NCI-H460 (cell line): Measurements from ENCODE around the gene CTNS. TPM values are rescaled to one million over a fixed set of nuclear protein-coding genes. Genes with fewer than 3 reads are reported as not detected.
"Not testable (repeated sequence)": the region's sequence is repeated elsewhere in the genome, so short reads cannot be mapped to it uniquely, and the experiment has no call there.

Experiments used
- DNase-seq: peaks from one replicate; pipeline ENCODE4 v3.0.0-alpha.2; 2016; ENCODE audit warnings: low read depth; ENCODE audit errors: extremely low read depth
- total RNA-seq: library from RNA; depleted of rRNA; stranded (reverse); fragments of >200 nt; shearing (Covaris generic); gene quantifications from 2 replicates; pipeline ENCODE4 v1.2.3, GENCODE V29; 2014

The CTNS gene
- total RNA-seq, 1 experiment from 2014 or later, result 16.1 TPM

DNA sequence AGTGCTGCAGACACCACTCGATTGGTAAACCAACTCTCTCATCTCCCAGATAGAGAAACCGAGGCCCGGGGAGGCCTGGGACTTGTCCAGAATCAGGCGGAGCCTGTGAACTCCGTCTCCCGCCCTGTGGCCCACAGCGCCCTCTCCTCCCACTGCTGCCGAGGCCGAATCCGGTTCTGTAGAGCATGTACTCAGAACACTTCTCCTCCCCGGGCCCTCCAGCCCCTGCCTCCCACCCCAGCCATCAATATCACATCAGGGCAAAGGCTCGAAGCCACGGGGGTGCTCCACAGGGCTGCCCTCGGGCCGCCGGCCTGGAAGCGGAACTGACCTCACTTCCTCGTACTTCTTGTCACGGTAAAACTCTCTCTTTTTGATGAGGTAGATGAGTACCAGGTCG is 45.0 kb downstream of the CTNS start:
- DNase-seq, result no peak

DNA sequence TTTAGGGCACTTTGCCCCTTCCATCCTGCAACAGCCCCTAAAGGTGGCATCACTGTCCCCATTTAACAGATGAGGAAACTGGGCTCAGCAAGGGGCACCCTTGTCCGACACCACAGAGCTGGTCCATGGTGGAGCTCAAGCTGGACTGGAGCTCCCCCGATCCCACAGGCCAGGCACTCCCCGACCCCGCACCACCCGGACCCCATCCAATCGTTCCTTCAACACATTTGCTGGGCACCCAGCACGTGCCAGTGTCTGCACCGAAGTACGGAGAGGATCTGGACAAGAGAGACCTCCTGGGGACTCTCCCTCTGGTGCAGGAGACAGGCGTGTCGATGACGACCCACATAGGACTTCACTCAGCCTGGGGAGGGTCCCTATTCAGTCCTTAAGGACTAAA is 45.5 kb downstream of the CTNS start:
- DNase-seq, result no peak

DNA sequence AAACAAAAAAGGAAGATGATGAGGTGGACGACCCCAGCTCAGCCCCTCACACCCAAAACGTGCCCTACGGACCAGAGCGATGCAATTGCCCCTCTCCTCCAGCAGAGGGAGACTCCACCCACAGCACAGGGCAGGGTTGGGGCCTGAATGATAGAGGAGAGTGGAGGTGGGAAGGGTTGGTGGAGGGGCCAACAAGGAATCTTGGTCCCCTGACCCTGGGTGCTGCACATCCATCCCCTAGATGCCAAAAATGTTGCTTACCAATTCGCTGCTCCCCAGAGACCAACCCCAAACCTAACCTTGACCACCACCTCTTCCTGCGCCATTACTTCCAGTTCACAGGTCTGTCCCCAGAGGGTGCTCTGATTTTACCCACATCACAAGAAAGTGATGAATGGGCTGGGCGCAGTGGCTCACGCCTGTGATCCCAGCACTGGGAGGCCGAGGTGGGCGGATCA is 46.5 kb downstream of the CTNS start:
- peak; percentile 49 for DNase-seq

DNA sequence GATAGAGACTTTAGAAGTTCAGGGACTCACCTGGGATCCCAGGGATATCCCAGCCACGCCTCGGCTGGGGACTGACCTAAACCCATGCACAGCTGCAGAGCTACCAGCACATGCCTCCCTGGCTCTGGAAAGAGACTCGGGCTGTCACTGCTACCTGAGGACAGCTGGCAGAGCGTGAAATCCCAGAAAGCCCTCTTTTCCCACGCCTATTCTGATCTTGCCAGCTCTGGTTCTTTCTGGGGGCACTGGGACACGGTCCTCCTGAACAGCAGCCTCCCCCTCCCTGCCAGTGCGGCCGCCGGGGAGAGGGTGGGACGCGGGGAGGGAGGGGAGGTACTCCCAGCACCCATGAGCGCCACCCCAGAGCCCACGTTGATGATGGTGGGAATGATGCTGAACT is 48.6 kb downstream of the CTNS start:
- DNase-seq, result no peak

GRCh38 chr17:3688027-3688553 is 51.5 kb downstream of the CTNS start:
- no peak for DNase-seq

DNA sequence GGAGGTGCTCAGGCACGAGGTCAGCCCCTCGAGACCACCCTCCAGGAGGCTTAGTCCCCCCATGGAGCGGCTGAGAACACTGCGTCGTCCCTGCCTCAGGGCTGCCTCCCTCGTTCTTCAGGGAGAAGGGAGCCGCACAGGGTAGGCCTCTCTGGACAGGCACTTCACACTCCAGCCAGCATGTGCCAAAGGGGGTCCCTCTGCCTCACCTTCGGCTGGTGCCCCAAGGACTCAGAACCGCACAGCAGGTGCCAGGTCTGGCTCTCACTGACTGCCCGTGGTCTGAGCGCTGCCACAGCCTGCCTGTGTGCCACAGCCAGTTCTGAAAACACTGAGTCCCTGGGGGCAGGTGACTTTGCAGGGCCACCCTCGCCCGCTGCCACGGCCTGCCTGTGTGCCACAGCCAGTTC is 52.3 kb downstream of the CTNS start:
- DNase-seq, result no peak

GRCh38 chr17:3689262-3690093 is 52.9 kb downstream of the CTNS start:
- no peak for DNase-seq

DNA sequence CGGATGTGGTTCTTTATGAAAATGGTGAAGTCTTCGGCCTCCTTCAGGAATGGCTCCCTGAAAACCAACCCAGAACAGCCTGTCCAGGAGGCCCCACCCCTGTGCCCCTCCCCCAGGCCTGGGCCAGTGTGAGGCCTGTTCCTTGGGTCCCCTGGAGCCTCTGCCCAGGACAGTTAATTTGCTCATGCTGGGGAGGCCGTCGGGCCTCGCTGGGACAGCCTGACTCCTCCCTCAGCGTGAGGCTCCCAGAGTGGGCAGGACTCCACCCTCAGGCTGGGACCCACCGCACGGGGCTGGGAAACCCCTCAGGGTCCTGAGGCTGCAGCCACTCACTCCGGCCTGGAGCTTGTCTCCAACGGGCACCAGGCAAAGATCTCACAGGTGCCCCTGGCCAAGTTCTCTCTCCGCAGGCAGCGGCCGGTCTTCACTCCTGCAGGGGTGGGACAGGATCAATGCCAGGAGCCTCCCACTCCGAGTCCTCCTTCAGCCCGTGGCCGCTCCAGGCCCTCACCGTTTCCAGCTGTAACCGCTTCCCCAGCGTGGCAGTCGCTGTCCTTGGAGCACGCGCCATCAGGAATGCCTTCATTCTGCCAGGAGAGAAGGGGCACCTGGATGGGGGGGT is 53.6 kb downstream of the CTNS start:
- no peak for DNase-seq

GRCh38 chr17:3691617-3692067 is 55.1 kb downstream of the CTNS start:
- no peak for DNase-seq

- no peak for DNase-seq
Measured at GRCh38 chr17:3692346-3692745, 55.8 kb downstream of the CTNS start.

GRCh38 chr17:3693141-3693540 is 56.6 kb downstream of the CTNS start:
- DNase-seq, result no peak

GRCh38 chr17:3693829-3694231 is 57.3 kb downstream of the CTNS start:
- DNase-seq, result no peak

- no peak for DNase-seq
Measured at GRCh38 chr17:3695129-3695722, 58.7 kb downstream of the CTNS start.

GRCh38 chr17:3695723-3696411 is 59.3 kb downstream of the CTNS start, which contains the start of gene P2RX5:
TSS of gene P2RX5 (minus strand) at chr17:3696155. CDS start at chr17:3696005, 150 bp downstream.
- no peak for DNase-seq

DNA sequence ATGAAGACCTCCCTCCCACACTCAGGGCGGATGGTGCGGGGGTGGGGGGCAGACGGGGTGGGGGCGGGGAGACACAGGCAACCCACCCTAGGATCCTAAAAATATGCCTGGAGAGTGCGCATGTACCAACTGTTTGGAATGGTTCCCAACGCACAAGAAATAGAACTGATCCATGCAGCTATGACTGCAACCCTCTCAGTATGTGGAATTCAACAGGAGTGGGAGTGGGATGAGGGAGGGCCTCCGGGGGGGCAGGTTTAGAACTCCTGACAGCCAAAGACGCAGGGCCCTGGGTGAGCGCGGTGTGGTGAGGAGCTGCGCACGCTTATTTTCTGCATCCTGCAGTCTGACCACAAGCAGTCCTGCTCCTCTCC is 60.5 kb downstream of the CTNS start:
- DNase-seq, result no peak

DNA sequence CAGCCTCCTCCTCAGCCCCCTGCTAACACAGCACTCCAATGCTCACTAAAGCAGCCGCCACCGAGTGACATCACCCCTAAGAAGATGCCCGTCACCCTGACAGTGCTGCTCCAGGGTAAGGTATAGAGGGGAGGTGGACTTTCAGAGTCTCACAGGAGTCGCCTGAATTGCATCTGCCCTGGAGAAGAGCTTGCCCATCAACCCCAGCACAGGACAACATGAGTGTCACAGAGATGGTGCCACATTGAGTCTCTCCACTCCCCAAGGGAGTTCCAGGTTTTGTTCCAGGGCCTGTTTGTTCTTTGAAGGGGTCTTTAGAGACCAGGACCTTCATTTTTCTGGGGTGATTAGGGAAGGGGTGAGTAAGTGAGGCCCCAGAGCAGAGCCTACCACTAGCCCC is 61.6 kb downstream of the CTNS start:
- DNase-seq, result no peak

DNA sequence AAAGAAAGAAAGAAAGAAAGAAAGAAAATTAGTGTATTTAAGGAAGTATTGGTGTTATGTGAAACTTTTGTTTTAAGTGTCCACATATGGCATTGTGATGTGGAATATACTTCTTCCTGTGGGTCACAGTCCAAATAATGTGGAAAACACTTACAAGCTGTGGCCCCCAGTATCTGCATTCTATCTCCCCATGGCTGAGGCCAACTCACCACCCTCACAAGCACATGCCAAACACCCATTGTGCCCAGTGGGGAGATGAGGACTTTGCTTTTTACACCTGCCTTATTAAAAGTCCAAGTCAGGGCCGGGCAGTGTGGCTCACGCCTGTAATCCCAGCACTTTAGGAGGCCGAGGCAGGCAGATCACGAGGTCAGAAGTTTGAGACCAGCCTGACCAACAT is 63.4 kb downstream of the CTNS start:
- DNase-seq, result no peak

DNA sequence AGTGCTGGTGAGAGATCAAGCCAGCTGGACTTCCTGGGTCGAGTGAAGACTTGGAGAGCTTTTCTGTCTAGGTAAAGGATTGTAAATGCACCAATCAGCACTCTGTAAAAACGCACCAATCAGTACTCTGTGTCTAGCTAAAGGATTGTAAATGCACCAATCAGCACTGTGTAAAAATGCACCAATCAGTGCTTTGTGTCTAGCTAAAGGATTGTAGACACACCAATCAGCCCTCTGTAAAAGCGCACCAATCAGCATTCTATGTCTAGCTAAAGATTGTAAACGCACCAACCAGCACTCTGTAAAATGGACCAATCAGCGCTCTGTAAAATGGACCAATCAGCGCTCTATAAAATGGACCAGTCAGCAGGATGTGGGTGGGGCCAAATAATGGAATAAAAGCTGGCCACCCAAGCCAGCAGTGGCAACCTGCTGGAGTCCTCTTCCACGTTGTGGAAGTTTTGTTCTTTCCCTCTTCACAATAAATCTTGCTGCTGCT is 65.5 kb downstream of the CTNS start:
- DNase-seq, result not testable (repeated sequence)

DNA sequence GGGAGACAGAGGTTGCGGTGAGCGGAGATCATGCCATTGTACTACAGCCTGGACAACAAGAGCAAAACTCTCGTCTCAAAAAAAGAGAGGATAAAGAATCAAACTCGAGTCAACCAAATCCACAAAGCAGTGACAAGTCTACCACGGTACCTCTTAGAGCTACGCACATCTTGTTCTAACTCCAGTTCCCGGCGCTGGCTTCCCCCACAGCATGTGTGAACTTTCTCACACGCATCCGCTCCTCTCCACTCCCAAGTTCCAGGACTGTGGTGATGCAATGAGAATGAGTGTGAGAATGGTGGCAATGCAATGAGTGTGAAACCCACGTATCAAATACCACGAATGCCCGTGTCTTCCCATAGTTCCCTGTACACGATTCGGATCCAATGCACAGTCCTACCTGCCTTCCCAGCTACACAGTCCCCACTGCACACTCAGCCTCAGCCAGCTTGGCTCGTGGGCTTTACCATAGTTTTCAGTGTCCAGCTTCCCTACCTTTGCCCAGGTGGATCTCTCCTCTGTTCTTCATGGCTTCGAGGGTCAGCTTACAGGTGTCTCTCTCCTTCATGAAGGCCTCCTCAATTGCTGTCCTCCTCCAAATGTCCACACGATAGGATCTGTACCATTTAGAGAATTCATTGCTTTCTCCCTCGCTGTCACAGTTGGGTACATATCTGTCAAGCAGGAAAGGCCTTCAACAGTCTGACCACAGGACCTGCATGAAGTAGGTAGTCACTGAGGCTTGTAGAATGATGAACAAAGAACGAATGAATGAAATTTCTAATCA is 68.6 kb downstream of the CTNS start:
- DNase-seq, result no peak

DNA sequence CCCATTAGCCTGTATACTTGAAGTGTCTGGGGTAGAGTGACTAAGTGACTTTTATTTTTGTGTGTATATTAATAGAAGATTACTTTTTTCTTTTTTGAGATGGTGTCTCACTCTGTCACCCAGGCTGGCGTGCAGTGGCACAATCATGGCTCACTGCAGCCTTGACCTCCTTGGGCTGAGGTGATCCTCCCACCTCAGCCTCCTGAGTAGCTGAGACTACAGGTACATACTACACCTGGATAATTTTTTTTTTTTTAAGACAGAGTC is 69.1 kb downstream of the CTNS start:
- not testable (repeated sequence) for DNase-seq
